Cortex of kidney (tissue), 1 donor: ENCODE results near the gene GAB2.
"Not testable (repeated sequence)": the region's sequence is repeated elsewhere in the genome, so short reads cannot be mapped to it uniquely, and the experiment has no call there.

Experiments used
- DNase-seq: peaks from one replicate; lab custom pipeline; 2025; lab: John Stamatoyannopoulos, UW

Gene GAB2

GRCh38 chr11:78248903-78249302 lies 168.7 kb downstream of the GAB2 start:
- no peak for DNase-seq

GRCh38 chr11:78248191-78248590 lies 169.4 kb downstream of the GAB2 start:
- no peak for DNase-seq

- no peak for DNase-seq
Observed at GRCh38 chr11:78244546-78245255, 172.9 kb downstream of the GAB2 start.

GRCh38 chr11:78244080-78244479 lies 173.5 kb downstream of the GAB2 start:
- no peak for DNase-seq

- no peak for DNase-seq
Observed at GRCh38 chr11:78241475-78241874, 176.1 kb downstream of the GAB2 start.

GRCh38 chr11:78239781-78240180 lies 177.8 kb downstream of the GAB2 start:
- no peak for DNase-seq

- no peak for DNase-seq
Observed at GRCh38 chr11:78237293-78238046, 180.2 kb downstream of the GAB2 start.

- no peak for DNase-seq
Observed at GRCh38 chr11:78234006-78234405, 183.6 kb downstream of the GAB2 start.

GRCh38 chr11:78233046-78233445 lies 184.6 kb downstream of the GAB2 start:
- DNase-seq, result not testable (repeated sequence)

- DNase-seq, result no peak
Observed at GRCh38 chr11:78231962-78232501, 185.6 kb downstream of the GAB2 start.

GRCh38 chr11:78230161-78230877 lies 187.3 kb downstream of the GAB2 start:
- DNase-seq, result no peak

- no peak for DNase-seq
Observed at GRCh38 chr11:78229106-78229505, 188.5 kb downstream of the GAB2 start.

GRCh38 chr11:78228467-78228866 lies 189.2 kb downstream of the GAB2 start:
- DNase-seq, result no peak

- DNase-seq, result no peak
Observed at GRCh38 chr11:78227921-78228320, 189.7 kb downstream of the GAB2 start.

GRCh38 chr11:78226684-78227680 lies 190.6 kb downstream of the GAB2 start:
- DNase-seq, result no peak

GRCh38 chr11:78224906-78225420 lies 192.7 kb downstream of the GAB2 start:
- DNase-seq, result no peak

- DNase-seq, result no peak
Observed at GRCh38 chr11:78224506-78224905, 193.1 kb downstream of the GAB2 start.

GRCh38 chr11:78223320-78223954 lies 194.2 kb downstream of the GAB2 start:
- DNase-seq, result no peak

- DNase-seq, result not testable (repeated sequence)
Observed at GRCh38 chr11:78222726-78223125, 194.9 kb downstream of the GAB2 start.
